Measurements from ENCODE around the gene NNAT.
"Not testable (repeated sequence)": the region's sequence is repeated elsewhere in the genome, so short reads cannot be mapped to it uniquely, and the experiment has no call there.

NNAT gene, protein sequence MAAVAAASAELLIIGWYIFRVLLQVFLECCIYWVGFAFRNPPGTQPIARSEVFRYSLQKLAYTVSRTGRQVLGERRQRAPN

DNA sequence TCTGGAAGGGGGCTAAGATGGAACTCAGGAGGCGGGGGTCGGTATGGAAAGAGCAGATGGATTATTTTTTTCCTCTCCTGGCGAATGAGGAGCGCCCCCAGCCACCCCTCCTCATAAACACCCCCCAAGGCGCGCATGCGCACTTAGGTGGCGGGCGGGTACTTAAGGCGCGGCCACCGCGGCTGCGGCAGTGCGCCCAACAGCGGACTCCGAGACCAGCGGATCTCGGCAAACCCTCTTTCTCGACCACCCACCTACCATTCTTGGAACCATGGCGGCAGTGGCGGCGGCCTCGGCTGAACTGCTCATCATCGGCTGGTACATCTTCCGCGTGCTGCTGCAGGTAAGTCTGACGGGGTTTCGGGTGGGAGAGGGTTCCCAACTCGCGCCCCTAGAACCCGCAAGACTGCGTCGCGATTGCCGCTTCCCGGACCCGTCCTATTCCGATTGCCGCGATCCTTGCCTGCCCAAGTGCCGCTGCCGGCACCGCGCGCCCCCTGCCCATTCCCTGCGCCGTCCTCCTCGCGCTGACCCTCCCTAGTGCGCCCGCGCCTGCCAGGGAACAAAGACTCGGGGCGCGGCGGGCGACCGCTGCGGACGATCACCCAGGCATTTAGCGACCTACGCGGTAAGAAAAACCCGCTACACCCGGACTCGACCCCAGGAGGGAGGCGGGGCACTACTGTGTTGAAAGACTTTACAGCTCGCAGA, at the start of gene NNAT:
NNAT (plus strand) TSS at position 190 of the 711 bp plus-strand sequence; CDS start at position 272, 82 bp downstream.
- no peak for DNase-seq (ENCODE audit: low read depth in 2 of 2)

DNA sequence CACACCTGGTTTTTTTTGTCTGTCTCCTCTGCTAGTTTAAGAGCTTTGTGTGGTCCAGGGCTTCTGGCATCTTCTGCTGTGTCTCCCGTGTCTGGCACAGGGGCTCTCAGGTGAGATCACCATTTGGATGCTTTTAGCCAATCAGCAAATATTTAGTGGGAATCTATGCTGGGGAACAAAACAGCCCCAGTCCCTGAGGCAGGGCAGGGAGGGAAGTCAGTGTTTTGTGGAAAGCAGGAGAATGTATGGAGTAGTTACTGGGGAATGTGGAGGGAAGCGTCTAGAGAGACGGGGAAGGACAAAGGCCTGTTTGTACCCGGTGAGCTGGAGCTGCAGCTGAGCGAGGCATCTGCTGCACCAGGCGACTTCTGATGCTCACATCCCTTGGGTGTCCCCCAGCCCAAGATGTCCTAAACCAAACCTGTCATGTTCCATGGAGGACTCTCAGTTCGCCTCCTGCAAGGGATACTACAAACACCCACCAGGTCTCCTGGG, 49.3 kb upstream of the NNAT start:
- no peak for DNase-seq (ENCODE audit: low read depth in 2 of 2)

DNA sequence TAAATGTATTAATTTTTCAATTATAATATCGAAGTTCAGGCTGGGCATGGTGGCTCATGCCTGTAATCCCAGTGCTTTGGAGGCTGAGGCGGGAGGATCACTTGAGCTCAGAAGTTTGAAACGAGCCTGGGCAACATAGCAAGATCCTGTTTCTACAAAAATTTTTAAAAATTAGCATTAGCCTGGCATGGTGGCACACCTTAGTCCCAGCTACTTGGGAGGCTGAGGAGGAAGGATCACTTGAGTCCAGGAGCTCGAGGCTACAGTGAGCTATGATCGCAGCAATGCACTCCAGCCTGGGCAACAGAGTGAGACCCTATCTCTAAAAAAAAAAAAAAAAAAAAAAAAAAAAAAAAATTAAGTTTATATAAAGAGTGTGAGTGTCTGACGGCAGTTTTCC, 48.6 kb upstream of the NNAT start:
- DNase-seq (ENCODE audit: low read depth in 2 of 2): not testable (repeated sequence)

DNA sequence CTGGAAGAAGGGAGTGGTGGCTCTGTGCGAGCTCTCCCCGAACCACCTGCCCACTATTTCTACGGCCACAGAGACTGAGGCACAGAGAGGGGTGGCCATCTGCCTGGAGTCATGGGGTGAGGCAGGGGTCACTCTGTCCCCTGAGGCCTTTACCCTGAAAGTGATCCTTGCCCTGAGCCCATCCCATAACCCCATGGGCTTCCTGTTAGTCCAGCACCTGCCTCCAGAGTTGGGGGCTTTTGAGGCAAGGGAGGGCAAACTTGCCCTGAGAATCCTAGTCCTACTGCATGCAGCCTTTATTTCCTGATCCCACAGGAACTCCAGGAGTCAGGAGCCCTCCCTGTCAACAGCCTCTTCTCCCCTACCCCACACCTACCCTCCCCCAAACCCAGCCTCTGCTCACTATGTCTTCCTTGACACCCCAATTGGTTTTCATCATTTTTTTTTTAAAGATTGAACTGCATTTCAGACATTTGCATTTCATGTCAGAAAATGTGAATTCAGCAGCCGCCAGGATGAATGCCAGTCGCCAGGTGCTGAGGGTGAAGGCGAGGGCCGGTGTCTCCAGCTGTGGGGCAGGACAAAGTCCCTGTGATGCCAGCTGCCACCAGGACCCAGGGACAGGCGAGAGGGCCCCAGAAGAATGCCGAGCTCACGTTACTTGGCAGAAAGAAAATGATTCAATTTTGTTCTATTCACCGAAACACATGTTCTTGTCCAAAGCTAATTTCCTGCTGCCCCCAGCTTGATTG, 47.6 kb upstream of the NNAT start:
- no peak for DNase-seq (ENCODE audit: low read depth in 2 of 2)

DNA sequence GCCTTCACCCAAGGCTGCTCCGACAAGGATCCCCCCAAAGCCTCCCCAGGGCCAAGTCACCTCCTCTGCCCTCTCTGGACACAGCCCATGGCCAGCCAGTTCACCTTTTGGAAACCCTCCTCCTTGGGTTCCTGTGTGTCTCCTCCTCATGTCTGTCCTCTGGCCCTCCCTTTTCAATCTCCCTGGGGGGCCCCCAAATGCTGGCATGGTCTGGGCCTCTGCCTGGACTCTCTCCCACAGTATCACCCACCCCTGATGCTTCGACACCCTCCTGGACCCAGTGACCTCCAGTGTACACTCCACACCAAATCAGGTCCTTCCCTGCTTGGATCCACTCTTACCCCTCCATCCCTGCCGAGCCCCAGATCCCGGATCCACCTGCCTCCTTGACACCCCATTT, 46.7 kb upstream of the NNAT start:
- DNase-seq (ENCODE audit: low read depth in 2 of 2): no peak

DNA sequence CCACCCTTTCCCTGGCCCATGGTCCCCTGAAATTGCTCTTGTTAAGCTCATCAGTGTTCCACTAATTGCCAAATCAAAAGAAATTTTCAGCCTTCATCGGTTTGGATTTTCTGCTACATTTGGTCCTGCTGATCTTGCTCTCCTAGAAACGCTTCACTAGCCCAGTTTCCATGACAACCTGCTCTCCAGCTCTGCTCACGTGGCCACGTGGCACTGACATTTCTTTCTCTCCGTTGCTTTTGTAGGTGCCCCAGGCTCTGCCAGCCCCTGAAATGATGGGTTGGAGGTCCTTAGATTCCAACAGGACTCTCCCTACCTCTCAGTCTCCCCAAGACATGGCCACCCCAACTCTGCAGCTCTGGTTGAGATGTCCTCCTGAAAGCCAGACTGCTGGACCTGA, 45.8 kb upstream of the NNAT start:
- DNase-seq (ENCODE audit: low read depth in 2 of 2): no peak

DNA sequence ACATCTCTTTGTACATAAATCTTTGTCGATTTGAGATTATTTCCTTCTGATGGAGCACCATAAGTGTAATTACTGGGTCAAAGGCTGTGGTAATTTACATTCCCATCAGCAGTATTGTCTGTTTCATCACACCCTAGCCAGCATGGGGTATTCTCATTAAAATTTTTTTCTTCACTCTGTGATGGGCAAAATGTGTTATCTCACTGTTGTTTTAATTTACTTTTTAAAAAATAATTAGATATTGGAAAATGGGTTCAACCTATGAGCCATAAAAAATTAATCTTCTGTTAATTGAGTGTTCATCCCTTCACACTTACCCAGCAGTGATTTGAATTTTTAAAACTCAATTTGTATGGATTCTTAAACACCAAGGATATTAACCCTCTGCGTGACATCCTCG, 44.0 kb upstream of the NNAT start:
- DNase-seq (ENCODE audit: low read depth in 2 of 2): no peak

DNA sequence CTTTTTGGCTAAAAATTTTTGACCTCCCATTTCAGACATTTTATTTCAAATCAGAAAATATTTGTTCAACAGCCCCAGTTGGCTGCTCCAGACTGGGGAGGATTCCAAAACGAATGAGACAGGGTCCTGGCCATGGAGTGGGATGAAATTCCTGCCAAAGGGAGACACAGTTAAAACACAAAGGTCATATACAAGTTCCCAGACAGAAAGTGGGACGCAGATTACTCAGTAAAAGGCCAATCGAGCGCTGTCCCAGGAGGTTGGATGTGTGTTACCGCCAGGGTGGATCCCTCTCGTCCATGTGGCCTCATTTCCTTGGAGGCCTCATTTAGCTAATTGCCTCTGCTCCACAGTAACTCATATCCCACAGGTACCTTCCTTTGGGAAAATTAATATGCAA, 41.8 kb upstream of the NNAT start:
- no peak for DNase-seq (ENCODE audit: low read depth in 2 of 2)

DNA sequence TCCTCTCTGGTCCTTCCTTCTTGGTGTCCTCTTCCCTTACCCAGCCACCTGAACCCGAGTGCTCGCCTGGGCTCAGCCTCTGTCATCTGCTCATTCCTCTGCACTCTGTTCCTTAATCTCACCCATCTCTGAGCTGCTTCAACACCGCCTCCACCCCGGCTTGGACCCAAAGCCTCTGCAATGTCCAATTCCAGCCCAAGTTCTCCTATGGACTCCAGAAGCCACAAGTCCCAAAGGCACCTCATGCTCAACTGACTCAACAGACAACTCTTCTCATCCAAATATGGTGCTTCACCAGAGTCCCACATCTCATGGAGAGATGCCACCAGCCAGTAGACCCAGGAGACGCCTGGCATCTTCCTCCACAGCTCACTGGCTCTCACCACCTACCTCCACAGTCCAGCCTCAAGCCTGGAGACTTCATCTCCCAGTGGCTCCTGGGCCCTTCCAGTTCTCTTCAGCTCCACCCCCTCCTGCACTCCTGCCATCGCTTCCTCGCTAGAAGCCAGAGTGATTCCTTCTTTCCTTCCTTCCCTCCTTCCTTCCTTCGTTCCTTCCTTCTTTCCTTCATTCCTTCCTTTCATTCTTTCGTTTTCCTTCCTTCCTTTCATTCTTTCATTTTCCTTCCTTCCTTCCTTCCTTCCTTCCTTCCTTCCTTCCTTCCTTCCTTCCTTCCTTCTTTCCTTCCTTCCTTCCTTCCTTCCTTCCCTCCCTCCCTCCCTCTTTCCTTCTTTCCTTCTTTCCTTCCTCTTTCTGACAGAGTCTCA, 40.9 kb upstream of the NNAT start:
- no peak for DNase-seq (ENCODE audit: low read depth in 2 of 2)

DNA sequence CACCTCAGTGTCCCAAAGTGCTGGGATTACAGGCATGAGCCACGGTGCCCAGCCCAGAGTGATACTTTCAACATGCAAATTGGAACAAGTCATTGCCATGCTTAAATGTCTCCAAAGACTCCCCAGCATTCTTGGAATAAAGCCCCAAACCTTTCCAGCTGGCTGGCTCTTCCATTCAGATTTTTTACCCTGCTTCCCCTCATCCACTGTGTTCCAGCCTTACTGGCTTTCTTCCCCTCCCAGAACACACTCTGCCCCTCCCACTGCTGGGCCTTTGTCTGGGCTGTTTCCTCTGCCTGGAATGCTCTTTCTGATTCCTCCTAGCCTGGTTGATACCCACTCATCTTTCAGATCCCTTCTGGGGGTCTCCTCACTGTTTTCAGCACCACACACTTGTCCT, 40.1 kb upstream of the NNAT start:
- DNase-seq (ENCODE audit: low read depth in 2 of 2): no peak

DNA sequence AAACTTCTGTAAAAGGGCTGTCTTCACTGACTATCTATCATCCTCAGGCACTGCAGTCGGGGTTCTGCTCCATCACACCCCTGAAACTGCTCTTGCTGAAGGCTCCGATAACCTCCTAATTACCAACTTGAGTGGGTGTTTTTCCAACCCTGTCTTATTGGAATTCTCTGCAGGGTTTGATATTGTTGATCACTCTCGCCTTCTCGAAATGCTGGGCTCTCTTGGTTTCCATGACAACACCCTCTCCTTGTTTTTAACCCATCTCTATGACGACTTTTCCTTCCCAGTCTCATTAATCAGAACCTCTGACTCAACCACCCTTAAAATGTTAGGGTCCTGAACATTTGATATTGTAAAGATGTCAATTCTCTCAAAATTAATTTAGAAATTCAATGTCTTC, 39.4 kb upstream of the NNAT start:
- DNase-seq (ENCODE audit: low read depth in 2 of 2): no peak

DNA sequence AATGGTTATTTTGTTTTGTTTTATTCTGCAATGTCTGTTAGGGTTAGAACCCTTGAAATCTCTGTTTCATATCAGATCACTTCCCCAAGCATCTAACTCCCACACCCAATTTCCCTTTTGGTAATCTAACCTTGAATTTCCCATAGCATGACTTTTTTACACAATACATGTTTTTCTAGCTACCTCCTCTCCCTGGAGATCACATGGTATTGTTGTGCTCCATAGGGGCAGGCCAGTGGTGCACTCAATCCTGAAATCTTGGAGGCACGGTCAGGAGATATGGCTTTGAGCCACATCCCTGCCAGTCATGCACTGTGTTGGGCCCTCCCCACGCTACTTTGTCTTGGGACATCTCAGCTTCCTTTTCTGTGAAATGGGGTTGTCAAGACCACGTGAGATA, 36.7 kb upstream of the NNAT start:
- DNase-seq (ENCODE audit: low read depth in 2 of 2): no peak

DNA sequence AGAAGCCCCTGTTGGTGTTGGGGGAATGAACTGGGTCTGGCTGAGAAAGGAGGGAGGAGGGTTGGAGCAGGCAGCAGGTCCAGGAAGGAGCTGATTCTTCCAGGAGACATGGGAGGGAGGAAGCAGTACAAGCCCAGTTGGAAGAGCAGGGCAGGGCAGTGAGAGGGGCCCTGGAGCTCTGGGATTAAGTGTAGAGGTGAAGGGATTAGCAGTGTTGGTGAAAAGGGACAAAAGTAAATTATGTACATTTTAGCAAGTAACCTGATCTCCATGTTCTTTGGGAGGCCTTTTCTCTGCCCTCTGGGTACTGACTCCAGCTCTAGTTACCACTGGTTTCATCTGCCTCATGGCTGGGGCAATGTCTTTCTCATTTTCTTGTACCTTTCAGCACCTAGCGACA, 34.8 kb upstream of the NNAT start:
- not testable (repeated sequence) for DNase-seq (ENCODE audit: low read depth in 2 of 2)

DNA sequence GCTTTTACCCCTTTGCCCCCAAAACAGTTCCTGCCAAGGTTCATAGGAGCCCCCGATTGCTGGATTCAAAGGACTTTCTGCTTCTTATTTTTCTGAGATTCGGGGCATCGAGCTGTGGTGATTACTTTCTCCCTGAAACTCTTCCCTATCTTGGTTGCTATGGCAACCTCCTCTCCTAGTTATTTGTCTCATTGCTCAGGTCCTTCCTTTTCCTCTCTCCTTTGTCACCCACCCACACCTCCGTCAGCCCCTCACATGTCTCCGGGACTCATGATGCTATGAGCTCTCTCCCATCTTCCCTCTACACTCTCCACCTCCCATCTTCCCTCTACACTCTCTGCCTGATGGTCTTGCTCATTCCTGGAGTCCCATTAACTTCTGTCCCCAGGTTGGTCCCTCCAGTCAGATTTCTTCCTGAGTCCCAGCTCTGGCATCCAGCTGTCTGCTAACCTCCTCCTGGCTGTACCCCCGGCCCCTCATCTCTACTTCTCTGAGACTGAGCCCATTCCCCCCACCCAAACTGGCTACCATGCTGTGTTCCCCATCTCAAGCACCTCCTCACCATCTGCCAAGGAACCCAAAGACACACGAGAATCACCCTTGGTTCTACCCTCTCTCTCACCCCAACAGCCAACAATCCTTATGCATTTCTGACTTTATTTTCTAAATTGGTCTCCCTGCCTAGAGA, 30.2 kb upstream of the NNAT start:
- DNase-seq (ENCODE audit: low read depth in 2 of 2): no peak

DNA sequence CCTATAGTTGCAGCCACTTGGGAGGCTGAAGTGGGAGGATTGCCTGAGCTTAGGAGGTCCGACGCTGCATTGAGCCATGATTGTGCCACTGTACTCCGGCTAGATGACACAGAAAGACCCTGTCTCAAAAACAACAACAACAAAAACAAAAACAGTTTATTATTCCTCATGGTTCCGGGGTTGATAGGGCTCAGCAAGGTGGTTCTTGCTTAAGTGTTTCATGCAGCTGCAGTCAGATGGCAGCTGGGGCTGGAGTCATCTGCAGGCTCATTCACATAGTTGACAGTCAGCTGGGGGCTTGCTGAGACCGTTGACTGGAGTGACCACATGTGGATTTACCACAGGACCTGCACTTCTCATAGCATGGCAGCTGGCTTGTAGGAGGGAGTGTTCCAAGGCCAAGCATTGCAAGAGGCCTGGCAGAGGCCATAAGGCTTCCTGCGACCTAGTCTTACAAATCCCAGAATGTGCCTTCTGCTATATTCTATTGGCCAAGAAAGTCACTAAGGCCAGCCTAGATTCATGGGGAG, 28.9 kb upstream of the NNAT start:
- no peak for DNase-seq (ENCODE audit: low read depth in 2 of 2)

DNA sequence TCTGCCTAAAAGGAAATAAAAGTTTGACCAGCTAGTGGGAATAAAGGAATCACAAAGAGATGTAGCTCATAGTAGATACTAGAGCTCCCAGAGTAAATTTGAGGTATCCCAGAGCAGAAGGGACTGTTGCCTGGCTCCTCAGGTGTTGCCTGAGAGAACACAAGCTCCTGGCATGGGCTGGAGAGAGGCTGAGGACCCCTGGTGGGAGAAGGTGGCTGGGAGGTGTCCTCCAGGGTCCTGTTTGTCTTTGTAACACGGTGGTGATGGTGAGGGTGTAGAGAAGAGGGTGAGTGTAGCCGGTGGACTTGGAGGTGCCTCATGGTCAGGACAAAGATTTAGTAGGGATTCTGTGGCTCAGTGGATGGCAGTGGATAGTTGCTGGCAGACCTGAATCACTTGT, 28.1 kb upstream of the NNAT start:
- no peak for DNase-seq (ENCODE audit: low read depth in 2 of 2)

DNA sequence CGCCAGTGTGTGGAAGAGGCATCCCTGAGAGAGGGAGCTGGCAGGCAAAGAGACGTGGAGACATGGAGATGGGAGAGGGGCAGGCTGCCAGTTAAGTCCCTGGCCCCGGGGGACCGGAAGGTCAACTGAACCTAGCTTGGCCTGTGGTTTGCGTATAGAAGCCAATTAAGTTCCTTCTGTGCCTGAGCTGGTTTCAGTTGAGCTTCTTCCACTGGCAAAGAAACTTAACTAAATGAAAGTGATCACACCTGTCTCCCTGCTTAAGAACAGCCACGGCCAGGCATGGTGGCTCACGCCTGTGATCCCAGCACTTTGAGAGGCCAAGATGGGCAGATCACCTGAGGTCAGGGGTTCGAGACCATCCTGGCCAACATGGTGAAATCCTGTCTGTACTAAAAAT, 26.7 kb upstream of the NNAT start:
- no peak for DNase-seq (ENCODE audit: low read depth in 2 of 2)

DNA sequence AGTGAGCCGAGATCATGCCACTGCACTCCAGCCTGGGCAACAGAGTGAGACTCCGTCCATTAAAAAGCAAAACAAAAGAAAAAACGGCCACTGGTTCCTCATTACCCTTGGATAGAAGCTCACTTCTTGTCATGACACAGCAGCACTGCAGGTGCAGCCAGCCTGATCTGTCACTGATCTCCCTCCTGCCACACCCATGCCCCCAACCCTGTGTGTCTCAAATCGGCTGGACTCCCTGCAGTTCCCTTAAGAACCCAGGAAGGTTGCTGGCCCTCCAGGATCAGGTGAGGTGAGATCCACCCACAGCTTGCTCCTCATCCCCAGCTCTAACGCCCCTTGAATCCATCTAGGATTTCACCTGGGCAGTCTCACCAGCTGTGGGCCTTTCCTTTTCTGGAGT, 26.3 kb upstream of the NNAT start:
- DNase-seq (ENCODE audit: low read depth in 2 of 2): no peak

DNA sequence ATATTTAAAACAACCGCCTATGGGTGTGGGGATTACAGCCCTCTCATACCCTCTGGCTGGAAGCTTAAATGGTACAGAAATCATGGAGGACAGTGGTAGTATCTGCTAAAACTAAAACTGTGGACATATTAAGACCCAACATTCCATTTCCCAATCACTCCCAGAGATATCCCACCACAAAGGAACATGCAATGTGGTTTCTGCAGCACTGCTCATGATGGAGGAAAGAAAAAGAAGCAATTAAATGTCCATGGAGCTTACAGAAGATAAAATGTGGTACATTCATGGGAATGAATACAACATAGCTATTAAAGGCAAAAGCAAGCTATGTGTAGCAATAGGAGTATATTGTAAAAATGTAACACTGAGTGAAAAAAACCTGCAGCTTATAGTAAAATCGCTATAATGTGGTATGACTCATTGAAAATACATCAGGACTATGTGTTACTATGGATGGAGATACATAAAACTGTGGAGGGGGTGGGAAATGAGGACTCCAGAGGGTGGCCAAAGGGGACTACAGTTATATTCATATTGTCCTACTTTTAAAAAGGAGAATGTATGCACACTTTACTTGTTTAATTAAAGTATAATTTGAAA, 22.9 kb upstream of the NNAT start:
- no peak for DNase-seq (ENCODE audit: low read depth in 2 of 2)

DNA sequence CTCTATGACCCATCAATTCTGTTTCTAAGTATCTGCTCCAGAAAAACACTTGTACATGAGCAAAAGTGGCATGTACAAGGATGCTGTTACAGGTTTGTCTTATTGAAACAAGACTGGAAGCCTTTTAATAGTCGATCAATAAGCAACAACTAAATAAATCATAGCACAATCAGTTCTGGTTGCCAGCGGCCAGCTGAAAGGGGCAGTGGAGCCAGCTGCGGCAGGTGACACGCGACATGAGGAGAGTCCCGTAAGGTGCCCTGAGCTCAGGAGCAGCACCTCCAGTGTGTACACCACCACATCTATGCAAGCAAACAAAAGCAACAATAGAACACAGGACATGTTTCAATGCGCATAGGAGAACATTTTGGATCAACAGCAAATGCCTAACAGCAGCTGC, 20.7 kb upstream of the NNAT start:
- no peak for DNase-seq (ENCODE audit: low read depth in 2 of 2)

DNA sequence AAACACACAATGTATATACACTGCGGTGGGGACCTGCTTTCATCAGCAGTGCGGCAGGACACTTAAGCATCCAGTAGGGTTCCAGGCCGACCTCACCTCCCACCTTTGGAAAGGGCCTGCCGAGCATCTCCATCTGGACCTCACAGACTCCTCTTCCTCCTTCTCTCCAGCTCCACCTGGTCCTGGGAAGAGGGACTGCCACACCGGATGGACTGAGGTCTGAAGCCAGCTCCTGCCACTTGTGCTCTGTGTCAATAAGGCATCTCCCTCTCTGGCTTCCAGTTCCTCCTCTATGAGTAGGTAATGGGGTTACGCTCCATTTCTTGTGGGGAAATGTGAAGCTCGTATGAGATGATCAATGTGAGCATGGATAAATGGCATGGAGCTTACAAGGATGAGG, 19.1 kb upstream of the NNAT start:
- no peak for DNase-seq (ENCODE audit: low read depth in 2 of 2)

All from stimulated activated CD8-positive, alpha-beta memory T cell treated with anti-CD3 and anti-CD28 coated beads, Interleukin-15, amount 100 ng/mL, for 4 hours (primary cell).